GM19099 (cell line): Measurements from ENCODE around the gene INPP5D.
A peak's percentile ranks its signal among the peaks of the same experiment; 100 is the strongest.

ENCODE experiments used
- POLR2A ChIP-seq: IDR thresholded peaks from 3 replicates; pipeline ENCODE4 v1.6.1; 2011; ENCODE audit warnings: low read depth; ENCODE audit not compliant: insufficient read length; ENCODE audit errors: extremely low read depth

The INPP5D gene

DNA sequence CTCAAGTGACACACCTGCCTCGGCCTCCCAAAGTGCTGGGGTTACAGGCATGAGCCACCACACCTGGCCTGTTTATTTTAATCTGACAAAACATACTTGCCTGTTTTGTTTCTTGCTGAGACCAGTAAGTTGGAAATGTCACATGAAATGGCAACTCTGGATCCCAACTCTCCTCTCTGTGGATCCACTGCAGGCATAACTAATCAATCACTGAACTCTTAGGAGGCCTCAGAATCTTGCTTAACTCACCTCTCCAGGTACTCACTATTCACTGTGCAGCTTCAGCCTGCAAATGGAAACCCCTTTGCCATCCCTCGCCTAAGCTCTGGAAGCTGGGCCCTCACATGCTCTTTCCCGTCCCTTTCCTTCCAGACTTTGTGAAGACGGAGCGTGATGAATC lies 134.9 kb downstream of the INPP5D start:
- no peak for TF ChIP-seq POLR2A

DNA sequence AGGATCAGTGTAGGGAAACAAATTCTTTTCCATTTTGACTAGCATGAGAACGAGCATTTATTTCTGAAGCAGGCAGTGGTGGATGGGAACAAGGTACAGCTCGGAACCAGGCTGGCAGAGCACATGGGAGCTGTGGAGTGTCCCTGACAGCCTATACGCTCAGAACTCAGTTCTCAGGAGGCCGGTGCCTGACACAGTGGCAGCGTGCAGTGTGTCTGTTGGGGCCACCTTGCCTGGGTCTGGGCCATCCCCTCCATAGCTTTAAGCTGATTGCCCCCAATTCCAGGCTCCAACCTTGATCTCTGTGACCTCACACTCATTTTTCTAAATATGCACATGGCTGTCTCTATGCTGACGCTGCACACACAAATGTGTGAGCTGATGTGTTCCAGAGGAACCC lies 136.9 kb downstream of the INPP5D start:
- no peak for TF ChIP-seq POLR2A

DNA sequence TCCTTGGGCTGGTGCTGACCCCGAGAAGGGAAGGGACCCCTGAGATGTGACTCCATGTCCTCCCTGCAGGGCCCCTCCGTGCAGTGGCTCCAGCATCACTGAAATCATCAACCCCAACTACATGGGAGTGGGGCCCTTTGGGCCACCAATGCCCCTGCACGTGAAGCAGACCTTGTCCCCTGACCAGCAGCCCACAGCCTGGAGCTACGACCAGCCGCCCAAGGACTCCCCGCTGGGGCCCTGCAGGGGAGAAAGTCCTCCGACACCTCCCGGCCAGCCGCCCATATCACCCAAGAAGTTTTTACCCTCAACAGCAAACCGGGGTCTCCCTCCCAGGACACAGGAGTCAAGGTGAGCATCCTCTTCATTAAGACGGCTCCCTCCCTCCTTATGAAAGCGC lies 137.9 kb downstream of the INPP5D start:
- no peak for TF ChIP-seq POLR2A

DNA sequence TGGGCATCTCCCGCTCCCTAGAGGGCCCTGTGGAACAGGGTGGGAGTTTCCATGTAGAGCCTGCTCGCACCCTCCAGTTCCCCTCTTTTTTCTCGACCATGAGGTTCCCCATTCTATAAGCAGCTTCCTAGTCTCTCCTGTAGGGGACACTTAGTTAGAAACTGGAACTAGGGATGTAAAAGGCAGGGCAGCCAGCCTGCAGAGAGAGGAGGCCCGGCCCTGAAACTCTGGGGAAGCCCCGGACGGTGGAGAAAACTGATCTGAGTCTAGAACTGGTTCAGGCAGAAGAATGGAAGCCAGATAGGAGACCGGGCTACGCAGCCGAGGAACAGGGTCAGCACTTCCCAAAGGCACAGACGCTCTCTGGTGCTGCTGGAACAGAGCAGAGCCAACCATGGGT lies 139.7 kb downstream of the INPP5D start:
- TF ChIP-seq POLR2A: no peak

DNA sequence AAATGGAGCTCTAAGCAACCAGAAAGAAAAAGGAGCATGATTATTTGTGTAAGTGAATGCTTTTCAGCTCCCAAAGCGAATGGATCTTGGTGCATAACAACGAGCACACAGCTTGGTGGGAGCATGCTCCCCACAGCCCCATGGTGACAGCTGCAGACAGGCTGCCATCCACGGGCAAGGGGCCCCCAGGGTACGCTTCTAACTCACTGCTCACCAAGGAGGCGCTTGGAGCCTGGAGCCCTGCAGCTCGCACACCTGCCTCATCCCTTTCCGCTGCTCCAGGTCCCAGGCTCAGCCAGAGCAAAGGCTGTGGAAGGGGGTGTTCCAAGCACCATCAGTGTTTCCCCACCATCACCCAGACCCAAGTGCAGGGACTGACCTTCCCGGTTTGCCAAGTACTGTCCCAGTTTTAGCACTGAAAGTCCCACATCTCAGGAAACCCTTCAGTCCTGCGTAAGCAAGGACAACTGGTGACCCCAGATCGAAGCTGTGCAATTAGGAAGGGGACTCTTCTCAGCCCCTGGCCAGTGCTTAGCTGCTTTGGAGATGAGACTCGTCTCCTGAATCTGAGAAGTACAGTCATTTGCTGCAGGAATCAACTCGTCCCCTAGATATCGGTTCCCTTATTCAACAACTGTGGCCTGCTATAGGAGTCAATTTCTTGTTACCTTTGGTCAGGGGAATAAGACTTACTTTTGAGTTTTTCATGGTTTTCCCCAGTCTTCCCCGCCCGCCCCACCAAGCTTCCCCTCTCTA lies 141.3 kb downstream of the INPP5D start:
- no peak for TF ChIP-seq POLR2A

DNA sequence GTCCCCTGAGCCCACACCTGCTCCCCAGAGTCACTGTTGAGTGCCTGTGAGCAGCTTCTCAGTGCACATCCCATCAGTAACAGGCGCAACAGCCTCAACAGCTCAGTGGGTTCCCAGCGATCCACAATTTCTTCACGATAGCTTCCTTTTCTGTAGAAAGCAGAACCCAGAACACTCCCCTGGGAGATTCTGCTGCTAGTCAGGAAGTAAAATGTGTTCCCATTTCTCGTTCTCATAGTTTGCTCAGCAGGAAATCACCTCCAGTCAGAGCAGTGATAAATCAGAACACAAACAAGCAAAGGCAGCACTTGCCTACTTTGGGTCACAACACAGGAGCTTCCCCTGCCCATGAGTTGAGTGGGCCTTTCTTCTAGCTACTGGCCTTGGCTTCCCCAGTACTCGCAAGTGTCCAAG lies 142.4 kb downstream of the INPP5D start:
- TF ChIP-seq POLR2A: no peak

DNA sequence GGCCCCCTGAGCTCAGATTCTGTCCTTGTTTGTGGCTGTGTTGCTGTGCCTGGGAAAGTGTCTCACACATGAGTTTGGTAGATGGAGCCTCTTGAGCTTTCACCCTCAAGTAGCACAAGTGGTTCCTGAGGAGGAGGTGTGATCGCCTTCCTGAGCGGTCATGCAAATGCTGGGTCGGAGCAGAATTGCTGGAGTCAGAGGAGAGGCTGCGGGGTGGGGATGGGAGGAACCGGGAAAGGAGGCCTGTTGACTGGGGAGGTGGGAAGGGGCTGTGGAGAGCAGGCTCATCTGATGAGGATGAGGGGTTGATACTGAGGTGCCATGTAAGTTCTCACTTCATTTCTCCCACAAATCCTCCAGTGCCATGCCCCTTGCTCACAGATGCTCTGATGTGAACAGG lies 142.9 kb downstream of the INPP5D start:
- no peak for TF ChIP-seq POLR2A

DNA sequence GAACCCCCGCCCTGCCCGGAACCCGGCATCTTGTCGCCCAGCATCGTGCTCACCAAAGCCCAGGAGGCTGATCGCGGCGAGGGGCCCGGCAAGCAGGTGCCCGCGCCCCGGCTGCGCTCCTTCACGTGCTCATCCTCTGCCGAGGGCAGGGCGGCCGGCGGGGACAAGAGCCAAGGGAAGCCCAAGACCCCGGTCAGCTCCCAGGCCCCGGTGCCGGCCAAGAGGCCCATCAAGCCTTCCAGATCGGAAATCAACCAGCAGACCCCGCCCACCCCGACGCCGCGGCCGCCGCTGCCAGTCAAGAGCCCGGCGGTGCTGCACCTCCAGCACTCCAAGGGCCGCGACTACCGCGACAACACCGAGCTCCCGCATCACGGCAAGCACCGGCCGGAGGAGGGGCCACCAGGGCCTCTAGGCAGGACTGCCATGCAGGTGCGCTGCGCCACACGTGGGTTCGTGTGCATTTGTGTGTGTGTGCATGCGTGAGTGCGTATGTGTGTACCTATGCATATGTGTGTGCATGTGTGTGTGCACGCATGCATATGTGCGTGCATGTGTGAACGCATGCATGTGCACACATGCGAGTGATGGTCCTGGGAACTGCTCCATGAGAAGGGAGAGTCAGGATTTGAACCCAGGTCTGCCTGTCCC lies 144.3 kb downstream of the INPP5D start:
- TF ChIP-seq POLR2A: no peak

DNA sequence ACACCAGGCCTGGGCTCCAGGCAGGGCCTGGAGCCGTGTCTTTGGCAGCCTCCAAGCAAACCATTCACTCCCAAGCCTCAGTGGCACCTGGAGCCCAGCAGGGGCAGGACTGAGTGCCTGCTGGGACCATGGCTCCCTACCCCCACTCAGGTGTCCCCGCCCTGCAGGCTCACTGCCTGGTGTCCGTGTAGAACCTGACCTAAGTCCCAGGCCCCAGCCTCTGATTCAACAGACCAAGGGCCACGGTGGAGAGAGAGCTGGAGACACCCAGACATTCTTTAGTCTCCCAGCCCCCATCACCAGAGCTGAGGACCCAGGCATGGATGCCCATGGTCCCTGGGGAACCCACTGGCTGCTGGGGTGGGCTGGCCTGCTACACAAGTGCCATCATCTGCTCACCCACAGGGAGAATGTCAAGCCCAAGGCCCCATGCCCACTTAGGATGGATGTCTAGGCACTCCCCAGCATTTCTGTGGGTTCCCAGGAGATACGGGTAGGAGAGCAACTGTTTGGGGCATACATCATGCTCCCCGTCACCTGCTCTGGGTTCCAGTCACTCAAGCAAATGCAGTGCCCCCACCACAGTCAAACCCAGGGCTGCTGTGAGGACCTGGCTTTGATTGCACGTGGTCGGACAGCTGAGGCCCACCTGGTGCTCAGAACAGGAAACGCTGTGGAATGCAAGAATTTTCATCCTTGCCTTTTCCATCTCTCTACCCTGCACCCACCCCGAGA lies 148.4 kb downstream of the INPP5D start:
- no peak for TF ChIP-seq POLR2A

DNA sequence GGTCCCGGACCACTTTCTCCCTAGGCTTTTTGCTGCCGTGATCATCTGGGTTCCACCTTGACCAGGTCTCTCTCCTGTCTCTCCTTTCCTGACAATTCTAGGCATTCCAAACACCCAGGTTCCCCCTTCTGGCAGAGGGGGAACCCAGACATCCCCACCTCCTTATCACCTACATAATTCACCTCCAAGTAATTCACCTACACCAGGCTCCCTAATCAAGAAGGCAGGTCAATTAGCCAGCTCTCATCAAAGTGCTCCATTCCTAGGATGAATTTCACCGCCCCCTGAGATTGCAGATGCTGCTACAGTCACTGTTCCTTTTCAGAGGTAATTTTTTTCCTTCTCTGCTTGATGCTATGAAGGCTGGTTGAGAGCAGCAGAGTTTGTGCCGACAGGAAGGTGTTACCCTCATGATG lies 149.0 kb downstream of the INPP5D start:
- TF ChIP-seq POLR2A: no peak

DNA sequence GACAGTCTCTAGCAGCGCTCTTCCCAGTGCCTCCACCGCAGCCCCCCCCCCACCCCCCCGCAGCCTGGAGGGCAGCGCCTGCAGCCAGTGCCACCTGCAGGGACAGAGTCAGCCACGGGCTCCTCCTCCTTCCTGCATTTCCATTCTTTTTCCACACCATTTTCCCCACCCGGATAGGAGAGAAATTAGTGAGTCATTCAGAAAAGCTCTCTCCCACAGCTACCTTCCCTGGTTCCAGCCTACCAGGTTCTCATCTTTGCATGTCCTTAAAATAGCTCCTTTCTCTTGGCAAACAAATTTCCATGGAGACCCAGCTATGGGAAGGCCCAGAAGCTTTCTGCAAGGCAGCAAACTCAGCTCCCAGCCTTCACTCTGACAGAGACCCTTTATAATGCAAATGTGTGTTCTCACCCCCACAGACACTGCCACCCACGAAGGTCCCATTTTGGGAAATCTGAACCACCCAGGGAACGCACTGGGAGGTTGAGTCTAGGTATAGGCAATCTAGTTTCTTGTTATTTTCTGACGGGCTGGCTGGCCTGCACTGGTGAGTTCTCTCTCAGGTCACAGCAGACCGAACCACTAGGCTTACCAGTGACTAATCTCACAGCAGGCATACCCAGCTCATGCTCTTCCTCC lies 149.5 kb downstream of the INPP5D start:
- TF ChIP-seq POLR2A: no peak

DNA sequence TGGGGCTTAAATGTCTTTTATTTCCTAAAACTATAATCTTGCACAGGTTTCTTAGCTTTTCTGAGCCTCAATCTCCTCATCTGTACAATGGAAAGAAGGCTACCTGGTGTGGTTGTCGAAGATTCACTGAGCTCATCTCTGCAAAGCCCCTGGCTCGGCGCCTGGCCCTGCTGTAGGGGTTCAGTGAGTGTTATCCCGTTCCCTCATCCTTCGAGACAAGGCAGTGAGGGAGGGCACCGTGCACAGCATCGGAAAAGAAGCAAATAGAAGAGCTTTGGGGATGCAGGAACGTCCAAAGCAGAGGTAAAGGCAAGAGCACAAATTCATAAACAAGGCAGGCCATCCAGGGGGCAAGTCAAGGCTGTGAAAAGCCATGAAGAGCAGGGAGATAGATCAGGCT lies 150.1 kb downstream of the INPP5D start:
- no peak for TF ChIP-seq POLR2A

DNA sequence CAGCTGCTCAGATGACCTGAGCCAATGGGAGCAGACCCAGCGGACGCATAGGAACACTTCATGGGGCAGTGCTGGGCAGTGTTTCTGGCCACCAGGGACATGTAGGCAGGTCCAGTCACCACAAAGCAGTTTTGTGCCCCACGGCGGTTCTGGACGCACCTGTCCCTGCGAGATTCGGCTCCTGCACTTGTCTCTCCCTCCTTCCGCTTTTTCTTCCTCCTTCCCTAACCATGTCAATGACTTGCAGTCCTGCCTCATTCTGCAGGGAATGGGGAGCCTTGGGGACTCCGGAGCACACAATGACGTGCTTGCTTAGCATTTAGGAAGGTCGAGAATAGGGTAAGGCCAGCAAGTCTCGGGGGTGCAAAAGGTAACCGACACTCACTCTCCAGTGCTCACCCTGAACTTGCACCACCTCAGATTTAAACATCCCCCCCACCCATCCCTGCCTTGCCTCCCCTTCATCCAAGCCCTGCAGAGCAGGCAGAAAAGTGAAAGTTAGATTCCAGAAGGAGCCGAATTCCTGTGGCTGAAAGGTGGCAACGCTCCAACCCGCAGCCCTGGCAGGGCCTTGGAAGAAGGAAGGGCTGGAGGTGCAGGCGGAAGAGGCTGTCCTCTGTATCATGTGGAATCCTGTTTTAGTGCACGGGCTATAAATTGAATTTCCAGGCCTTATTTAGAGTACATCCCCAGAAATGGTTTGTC lies 150.9 kb downstream of the INPP5D start:
- peak; percentile 11 for TF ChIP-seq POLR2A

DNA sequence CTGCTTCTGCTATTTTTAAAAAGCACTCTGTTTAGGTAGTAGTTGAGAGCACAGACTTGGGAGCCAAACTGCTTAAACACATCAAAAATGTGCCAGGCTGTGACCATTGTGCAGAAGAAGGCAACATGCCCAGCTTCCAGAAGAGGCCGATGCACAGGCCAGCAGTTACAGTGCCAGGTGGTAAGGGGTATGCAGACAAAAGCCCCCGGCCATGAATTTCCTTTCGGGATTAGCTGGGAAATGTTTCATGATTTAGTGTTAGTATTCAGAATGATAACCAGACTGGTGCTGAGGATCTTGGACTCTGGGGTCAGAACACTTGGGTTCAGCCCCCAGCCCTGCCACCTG lies 151.4 kb downstream of the INPP5D start:
- TF ChIP-seq POLR2A: no peak

DNA sequence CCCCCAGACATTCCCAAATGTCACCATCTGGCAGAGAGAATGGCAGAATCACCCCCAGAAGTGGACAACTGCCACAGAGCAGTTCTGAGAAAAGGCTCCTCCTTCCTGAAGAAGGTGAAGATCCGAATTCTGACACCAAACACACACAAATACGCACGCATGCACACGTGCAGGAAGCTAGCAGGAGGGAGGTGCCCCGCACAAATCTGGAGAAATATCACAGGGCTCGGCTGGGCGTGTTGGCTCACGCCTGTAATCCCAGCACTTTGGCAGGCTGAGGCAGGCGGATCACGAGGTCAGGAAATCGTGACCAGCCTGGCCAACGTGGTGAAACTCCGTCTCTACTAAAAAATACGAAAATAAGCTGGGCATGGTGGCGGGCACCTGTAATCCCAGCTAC lies 152.9 kb downstream of the INPP5D start:
- TF ChIP-seq POLR2A: no peak
